Fibroblast of lung (primary cell): ENCODE measurements around the gene NFATC3.

Source experiments
- EZH2 ChIP-seq: IDR thresholded peaks from 2 replicates; pipeline ENCODE4 v1.5.1; 2012; ENCODE audit warnings: low read length, control low read depth, mild to moderate bottlenecking; ENCODE audit errors: missing control alignments
- TF ChIP-seq, protein P1 (sequence below), 2 donors: IDR thresholded peaks in 1 of 2; conservative IDR thresholded peaks in 1 of 2; 1 replicate in 1 of 2; 2 replicates in 1 of 2; pipeline ENCODE4 v1.5.1; 2011 to 2012; ENCODE audit warnings: low read length in 2 of 2, control low read depth in 1 of 2, inconsistent platforms in 1 of 2, low read depth in 1 of 2, mild to moderate bottlenecking in 1 of 2

DNA sequence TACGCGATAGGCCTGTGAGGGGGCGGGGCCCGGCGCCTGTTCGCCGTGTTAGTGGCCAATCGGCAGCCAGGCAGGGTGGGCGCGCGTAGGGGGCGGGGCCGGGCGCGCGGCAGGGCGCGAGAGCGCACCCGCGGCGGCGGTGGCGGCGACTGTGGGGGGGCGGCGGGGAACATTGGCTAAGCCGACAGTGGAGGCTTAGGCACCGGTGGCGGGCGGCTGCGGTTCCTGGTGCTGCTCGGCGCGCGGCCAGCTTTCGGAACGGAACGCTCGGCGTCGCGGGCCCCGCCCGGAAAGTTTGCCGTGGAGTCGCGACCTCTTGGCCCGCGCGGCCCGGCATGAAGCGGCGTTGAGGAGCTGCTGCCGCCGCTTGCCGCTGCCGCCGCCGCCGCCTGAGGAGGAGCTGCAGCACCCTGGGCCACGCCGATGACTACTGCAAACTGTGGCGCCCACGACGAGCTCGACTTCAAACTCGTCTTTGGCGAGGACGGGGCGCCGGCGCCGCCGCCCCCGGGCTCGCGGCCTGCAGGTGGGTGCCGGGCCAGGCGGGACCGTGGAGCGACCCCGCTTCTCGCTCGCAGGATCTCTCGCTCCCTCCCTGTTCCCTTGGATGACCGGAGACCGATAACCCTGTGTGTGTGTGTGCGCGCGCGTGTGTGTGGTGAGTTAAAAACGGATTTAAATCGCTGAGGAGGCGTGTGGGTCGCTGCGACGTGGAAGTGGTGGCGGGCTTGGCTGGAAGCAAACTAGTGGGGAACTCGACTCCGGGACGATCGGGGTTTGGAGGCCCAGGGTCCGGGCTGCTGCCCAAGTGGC, at the start of gene NFATC3:
- TF ChIP-seq EZH2 = no peak
- TF ChIP-seq, protein P1, sequence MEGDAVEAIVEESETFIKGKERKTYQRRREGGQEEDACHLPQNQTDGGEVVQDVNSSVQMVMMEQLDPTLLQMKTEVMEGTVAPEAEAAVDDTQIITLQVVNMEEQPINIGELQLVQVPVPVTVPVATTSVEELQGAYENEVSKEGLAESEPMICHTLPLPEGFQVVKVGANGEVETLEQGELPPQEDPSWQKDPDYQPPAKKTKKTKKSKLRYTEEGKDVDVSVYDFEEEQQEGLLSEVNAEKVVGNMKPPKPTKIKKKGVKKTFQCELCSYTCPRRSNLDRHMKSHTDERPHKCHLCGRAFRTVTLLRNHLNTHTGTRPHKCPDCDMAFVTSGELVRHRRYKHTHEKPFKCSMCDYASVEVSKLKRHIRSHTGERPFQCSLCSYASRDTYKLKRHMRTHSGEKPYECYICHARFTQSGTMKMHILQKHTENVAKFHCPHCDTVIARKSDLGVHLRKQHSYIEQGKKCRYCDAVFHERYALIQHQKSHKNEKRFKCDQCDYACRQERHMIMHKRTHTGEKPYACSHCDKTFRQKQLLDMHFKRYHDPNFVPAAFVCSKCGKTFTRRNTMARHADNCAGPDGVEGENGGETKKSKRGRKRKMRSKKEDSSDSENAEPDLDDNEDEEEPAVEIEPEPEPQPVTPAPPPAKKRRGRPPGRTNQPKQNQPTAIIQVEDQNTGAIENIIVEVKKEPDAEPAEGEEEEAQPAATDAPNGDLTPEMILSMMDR (conservative IDR thresholded peaks at IDR 0.05 in 1 of 2, IDR thresholded peaks at IDR 0.05 in 1 of 2; ENCODE audit: low read depth in 1 of 2, low read length in 2 of 2) = no peak
